Measurements from ENCODE around the gene LRSAM1.

GRCh38 chr9:127451608-127451857 lies 223 bp downstream of the LRSAM1 start:
- TF ChIP-seq LCOR (CRISPR knock-in tag; IDR thresholded peaks at IDR 0.05), result no peak
- no peak; the same call in 1 of the 2 replicates for TF ChIP-seq RNF2 (IDR thresholded peaks at IDR 0.05)
- no peak for TF ChIP-seq ATF2 (CRISPR knock-in tag; IDR thresholded peaks at IDR 0.05)
- TF ChIP-seq CTCF (IDR thresholded peaks at IDR 0.05 in 2 of 3, conservative IDR thresholded peaks at IDR 0.05 in 1 of 3; ENCODE audit: insufficient read depth in 2 of 3, low read depth in 1 of 3, low read length in 3 of 3), result no peak
- no peak for TF ChIP-seq ARID2 (IDR thresholded peaks at IDR 0.05)

All from K562 (cell line).